Neutrophil (primary cell): ENCODE results near the gene TNS2.

ENCODE experiments used
- H3K27ac ChIP-seq: fragments of 200-600 bp; sonication (generic); 2 replicates; pipeline ENCODE4 v1.5.1; 2016; ENCODE audit warnings: mild to moderate bottlenecking, moderate library complexity
- H3K27me3 ChIP-seq: fragments of 200-600 bp; sonication (generic); 2 replicates; pipeline ENCODE4 v1.6.0; 2016; ENCODE audit warnings: mild to moderate bottlenecking
- H3K36me3 ChIP-seq: fragments of 200-600 bp; sonication (generic); 2 replicates; pipeline ENCODE4 v1.5.1; 2017
- H3K4me1 ChIP-seq, 2 experiments: fragments of 200-600 bp in 1 of 2; sonication (generic) in 1 of 2; 1 replicate in 1 of 2; 2 replicates in 1 of 2; pipeline versions ENCODE4 v1.5.1 to v1.6.1; 2013 to 2016; ENCODE audit warnings: low read depth in 1 of 2, low read length in 1 of 2, mild to moderate bottlenecking in 1 of 2, moderate library complexity in 1 of 2; ENCODE audit not compliant: control insufficient read depth in 1 of 2, insufficient read depth in 1 of 2
- H3K4me3 ChIP-seq, 2 experiments: fragments of 200-600 bp in 1 of 2; sonication (generic) in 1 of 2; 1 replicate in 1 of 2; 2 replicates in 1 of 2; pipeline ENCODE4 v1.5.1; 2013 to 2016; ENCODE audit warnings: low read depth in 1 of 2, low read length in 1 of 2, mild to moderate bottlenecking in 1 of 2, moderate library complexity in 1 of 2
- H3K9me3 ChIP-seq: fragments of 200-600 bp; sonication (generic); 2 replicates; pipeline ENCODE4 v1.5.1; 2016
- CTCF ChIP-seq: fragments of 200-600 bp; sonication (generic); IDR thresholded peaks from 2 replicates; pipeline ENCODE4 v1.5.1; 2016; ENCODE audit warnings: antibody characterized with exemption

TNS2 gene

GRCh38 chr12:53057816-53058500, 8.1 kb downstream of the TNS2 start:
- Histone ChIP-seq H3K4me3 (no peak overlapping the region), H3K9me3 (no peaks in the 10 kb centered on the region), H3K36me3 (peaks cover 1% of the 10 kb centered on the region), H3K4me1 (peaks cover 11 to 12% of the 10 kb centered on the region in 2 experiments), H3K27me3 (peaks cover 9% of the 10 kb centered on the region), H3K27ac (no peak overlapping the region)
- TF ChIP-seq CTCF: no peak

DNA sequence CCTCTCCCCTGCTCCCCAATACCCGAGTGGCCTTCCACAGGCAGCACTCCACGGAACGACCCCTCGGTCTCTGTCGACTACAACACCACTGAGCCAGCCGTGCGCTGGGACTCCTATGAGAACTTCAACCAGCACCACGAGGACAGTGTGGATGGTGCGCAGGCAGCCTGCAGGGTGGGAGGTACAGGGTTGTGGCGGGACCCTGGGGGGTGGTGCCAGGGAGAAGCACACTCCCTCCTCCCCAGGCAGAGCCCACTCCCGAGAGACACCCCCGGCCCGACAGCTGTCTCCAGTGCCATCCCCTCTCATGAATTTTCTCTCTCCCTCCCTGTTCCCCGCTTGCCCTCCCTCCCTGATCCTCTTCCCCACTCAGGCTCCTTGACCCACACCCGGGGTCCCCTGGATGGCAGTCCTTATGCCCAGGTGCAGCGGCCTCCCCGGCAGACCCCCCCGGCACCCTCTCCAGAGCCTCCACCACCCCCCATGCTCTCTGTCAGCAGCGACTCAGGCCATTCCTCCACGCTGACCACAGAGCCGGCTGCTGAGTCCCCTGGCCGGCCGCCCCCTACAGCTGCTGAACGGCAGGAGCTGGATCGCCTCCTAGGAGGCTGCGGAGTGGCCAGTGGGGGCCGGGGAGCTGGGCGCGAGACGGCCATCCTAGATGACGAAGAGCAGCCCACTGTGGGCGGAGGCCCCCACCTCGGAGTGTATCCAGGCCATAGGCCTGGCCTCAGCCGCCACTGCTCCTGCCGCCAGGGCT, 9.0 kb downstream of the TNS2 start:
- TF ChIP-seq CTCF: no peak
- H3K27ac ChIP-seq: no peak overlapping the region

GRCh38 chr12:53059434-53060063, 9.7 kb downstream of the TNS2 start:
- Histone ChIP-seq H3K4me3 (no peak overlapping the region), H3K4me1 (peaks cover under 1 to 4% of the 10 kb centered on the region in 2 experiments), H3K27ac (no peak overlapping the region), H3K36me3 (peaks cover 17% of the 10 kb centered on the region), H3K9me3 (no peaks in the 10 kb centered on the region), H3K27me3 (peaks cover 5% of the 10 kb centered on the region)
- TF ChIP-seq CTCF: no peak

More for the DNA sequence above, 9.0 kb downstream of the TNS2 start:
- Histone ChIP-seq H3K27me3 (peaks cover 5% of the 10 kb centered on the region), H3K4me3 (no peak overlapping the region), H3K4me1 (peaks cover 8% of the 10 kb centered on the region in 2 experiments), H3K9me3 (no peaks in the 10 kb centered on the region), H3K36me3 (peaks cover 10% of the 10 kb centered on the region)

- Histone ChIP-seq H3K36me3 (peaks cover 23% of the 10 kb centered on the region), H3K27me3 (peaks cover 5% of the 10 kb centered on the region), H3K9me3 (no peaks in the 10 kb centered on the region), H3K4me1 (no peaks in the 10 kb centered on the region), H3K4me3 (no peak overlapping the region), H3K27ac (no peak overlapping the region)
- TF ChIP-seq CTCF: no peak
These were observed 10.3 kb downstream of the TNS2 start for GRCh38 chr12:53060064-53060720.

- Histone ChIP-seq H3K4me3 (no peak overlapping the region), H3K27me3 (no peaks in the 10 kb centered on the region), H3K4me1 (no peaks in the 10 kb centered on the region), H3K36me3 (peaks cover 30% of the 10 kb centered on the region), H3K27ac (no peak overlapping the region), H3K9me3 (no peaks in the 10 kb centered on the region)
- TF ChIP-seq CTCF: no peak
These were observed 10.9 kb downstream of the TNS2 start for GRCh38 chr12:53060721-53061276.
